Measurements from ENCODE around the gene MTG2. TPM values are rescaled to one million over a fixed set of nuclear protein-coding genes. Genes with fewer than 3 reads are reported as not detected.

MTG2 gene
- total and polyA plus RNA-seq, 4 donors: 13.0 to 28.0 (median 24.4) TPM

DNA sequence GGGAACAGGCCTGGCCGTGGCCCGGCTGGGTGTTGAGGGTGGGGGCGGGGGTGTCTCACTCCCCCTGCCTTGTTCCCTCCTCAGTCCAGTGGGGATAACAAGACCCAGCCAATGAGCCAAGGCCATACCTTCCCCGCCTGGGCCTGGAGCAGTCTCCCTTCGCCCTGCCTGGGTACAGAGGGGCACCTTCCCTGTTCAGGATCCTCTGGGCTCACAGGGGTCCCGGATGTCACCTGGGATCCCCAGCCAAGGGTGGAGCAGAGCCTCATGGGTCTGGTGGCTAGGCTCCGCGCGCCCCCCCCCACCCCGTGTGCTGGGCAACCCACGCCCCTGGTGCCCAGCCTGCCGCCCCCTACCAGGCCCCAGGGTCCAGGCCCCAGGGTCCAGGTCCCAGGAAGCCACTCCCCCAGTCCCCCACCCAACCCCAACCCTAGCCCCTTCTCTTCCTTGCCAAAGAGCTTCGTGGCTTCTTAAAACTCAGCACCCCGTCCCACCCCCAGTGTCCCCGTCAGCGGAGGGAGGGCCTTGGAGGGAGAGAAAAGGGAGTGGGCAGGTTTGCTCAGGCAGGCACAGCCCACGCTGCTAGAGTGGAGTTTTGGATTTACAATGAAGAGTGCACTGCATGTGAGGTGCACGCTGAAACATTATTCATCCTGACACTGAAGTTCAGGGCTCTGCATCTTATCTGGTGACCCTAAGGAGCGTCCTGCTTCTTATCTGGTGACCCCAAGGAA is 25.4 kb downstream of the MTG2 start:
- 81% methylated on average over 19 of the region's 19 CpGs for WGBS
- Histone ChIP-seq H3K4me1 (ENCODE audit: control insufficient read depth in 4 of 4, insufficient read depth in 4 of 4, low read length in 3 of 4) (no peaks in the 10 kb centered on the region), H3K4me3 (ENCODE audit: low read depth in 1 of 3, low read length in 3 of 3) (no peak overlapping the region), H3K27ac (ENCODE audit: low read depth in 1 of 2, low read length in 2 of 2) (no peak overlapping the region), H3K9ac (ENCODE audit: low read depth in 1 of 2, low read length in 2 of 2) (no peak overlapping the region), H3K27me3 (ENCODE audit: control insufficient read depth in 4 of 4, insufficient read depth in 4 of 4, low read length in 3 of 4) (no peaks in the 10 kb centered on the region), H3K9me3 (ENCODE audit: control insufficient read depth in 4 of 4, low read length in 3 of 4) (no peaks in the 10 kb centered on the region), H3K36me3 (ENCODE audit: control insufficient read depth in 4 of 4, insufficient read depth in 3 of 4, low read depth in 1 of 4, low read length in 3 of 4) (peaks cover 0 to 1% (median under 1%) of the 10 kb centered on the region in 4 donors)
- no peak for DNase-seq (ENCODE audit: low spot score)
- no peak for TF ChIP-seq RXRA (IDR thresholded peaks at IDR 0.05)
- no peak for TF ChIP-seq SP1 (IDR thresholded peaks at IDR 0.05)
- TF ChIP-seq, protein P1, sequence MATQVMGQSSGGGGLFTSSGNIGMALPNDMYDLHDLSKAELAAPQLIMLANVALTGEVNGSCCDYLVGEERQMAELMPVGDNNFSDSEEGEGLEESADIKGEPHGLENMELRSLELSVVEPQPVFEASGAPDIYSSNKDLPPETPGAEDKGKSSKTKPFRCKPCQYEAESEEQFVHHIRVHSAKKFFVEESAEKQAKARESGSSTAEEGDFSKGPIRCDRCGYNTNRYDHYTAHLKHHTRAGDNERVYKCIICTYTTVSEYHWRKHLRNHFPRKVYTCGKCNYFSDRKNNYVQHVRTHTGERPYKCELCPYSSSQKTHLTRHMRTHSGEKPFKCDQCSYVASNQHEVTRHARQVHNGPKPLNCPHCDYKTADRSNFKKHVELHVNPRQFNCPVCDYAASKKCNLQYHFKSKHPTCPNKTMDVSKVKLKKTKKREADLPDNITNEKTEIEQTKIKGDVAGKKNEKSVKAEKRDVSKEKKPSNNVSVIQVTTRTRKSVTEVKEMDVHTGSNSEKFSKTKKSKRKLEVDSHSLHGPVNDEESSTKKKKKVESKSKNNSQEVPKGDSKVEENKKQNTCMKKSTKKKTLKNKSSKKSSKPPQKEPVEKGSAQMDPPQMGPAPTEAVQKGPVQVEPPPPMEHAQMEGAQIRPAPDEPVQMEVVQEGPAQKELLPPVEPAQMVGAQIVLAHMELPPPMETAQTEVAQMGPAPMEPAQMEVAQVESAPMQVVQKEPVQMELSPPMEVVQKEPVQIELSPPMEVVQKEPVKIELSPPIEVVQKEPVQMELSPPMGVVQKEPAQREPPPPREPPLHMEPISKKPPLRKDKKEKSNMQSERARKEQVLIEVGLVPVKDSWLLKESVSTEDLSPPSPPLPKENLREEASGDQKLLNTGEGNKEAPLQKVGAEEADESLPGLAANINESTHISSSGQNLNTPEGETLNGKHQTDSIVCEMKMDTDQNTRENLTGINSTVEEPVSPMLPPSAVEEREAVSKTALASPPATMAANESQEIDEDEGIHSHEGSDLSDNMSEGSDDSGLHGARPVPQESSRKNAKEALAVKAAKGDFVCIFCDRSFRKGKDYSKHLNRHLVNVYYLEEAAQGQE (IDR thresholded peaks at IDR 0.05): no peak
- TF ChIP-seq RAD21 (IDR thresholded peaks at IDR 0.05): no peak
- no peak for TF ChIP-seq FOXA2 (IDR thresholded peaks at IDR 0.05)
- TF ChIP-seq, protein P2, sequence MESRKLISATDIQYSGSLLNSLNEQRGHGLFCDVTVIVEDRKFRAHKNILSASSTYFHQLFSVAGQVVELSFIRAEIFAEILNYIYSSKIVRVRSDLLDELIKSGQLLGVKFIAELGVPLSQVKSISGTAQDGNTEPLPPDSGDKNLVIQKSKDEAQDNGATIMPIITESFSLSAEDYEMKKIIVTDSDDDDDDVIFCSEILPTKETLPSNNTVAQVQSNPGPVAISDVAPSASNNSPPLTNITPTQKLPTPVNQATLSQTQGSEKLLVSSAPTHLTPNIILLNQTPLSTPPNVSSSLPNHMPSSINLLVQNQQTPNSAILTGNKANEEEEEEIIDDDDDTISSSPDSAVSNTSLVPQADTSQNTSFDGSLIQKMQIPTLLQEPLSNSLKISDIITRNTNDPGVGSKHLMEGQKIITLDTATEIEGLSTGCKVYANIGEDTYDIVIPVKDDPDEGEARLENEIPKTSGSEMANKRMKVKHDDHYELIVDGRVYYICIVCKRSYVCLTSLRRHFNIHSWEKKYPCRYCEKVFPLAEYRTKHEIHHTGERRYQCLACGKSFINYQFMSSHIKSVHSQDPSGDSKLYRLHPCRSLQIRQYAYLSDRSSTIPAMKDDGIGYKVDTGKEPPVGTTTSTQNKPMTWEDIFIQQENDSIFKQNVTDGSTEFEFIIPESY (IDR thresholded peaks at IDR 0.05): no peak
- TF ChIP-seq HNF4A (conservative IDR thresholded peaks at IDR 0.05): no peak
- TF ChIP-seq TAF1 (conservative IDR thresholded peaks at IDR 0.05): no peak
- TF ChIP-seq GABPA (IDR thresholded peaks at IDR 0.05 in 1 of 2, conservative IDR thresholded peaks at IDR 0.05 in 1 of 2): no peak
- TF ChIP-seq YY1 (IDR thresholded peaks at IDR 0.05): no peak
- TF ChIP-seq, protein P3, sequence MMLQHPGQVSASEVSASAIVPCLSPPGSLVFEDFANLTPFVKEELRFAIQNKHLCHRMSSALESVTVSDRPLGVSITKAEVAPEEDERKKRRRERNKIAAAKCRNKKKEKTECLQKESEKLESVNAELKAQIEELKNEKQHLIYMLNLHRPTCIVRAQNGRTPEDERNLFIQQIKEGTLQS (IDR thresholded peaks at IDR 0.05): no peak
- TF ChIP-seq, protein P4, sequence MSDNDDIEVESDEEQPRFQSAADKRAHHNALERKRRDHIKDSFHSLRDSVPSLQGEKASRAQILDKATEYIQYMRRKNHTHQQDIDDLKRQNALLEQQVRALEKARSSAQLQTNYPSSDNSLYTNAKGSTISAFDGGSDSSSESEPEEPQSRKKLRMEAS (IDR thresholded peaks at IDR 0.05): no peak

DNA sequence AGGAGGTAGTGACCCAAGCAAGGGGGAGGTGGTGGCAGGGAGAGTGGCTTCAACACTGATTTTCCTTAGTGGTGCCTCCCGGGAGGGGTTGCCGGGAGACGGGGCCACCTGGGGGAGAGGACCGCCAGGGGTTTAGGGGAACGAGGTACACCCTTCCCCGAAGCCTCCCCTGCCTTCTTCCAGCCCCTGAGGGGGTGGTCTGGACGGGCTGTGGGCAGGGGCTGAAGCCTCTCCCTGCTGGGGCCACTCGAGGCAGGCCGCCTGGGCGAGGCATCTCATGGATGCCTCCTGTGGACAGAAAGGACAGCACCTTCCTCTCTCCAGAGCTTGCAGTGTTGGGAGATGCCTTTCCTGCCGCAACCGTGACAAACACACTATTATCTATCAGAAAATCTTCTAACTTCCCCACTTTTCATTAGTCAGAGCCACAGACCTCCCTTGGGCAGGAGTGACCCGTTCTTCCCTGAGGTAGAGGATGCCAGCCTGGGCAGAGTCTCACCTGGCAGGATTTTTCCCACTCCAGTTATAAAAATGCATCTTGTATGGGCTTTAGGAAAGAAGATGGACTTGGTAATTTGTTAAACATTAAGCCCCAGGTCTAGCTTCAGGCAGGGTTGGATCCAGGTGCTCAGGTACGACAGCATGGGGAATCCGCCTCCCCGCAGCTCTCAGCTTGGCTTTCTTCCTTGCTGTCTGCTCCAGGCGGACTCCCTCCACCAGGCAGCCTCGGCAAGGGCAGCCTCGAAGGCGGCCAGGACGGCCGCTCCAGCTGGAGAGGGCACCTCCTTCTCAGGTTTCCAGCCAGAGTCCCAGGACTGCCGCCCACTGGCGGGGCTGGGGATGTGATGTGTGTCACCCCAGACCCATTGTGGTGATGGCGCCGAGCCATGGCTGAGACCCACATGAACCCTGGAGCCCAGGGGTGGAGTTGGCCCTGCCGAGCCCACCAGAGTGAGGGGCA is 26.2 kb downstream of the MTG2 start:
- H3K9me3 ChIP-seq (ENCODE audit: control insufficient read depth in 4 of 4, low read length in 3 of 4): no peaks in the 10 kb centered on the region
- TF ChIP-seq FOXA2 (IDR thresholded peaks at IDR 0.05) (no peak), HNF4G (IDR thresholded peaks at IDR 0.05) (no peak), GABPA (IDR thresholded peaks at IDR 0.05 in 1 of 2, conservative IDR thresholded peaks at IDR 0.05 in 1 of 2) (no peak), EGR1 (IDR thresholded peaks at IDR 0.05; ENCODE audit: low read depth in 2 of 2) (no peak), RXRA (IDR thresholded peaks at IDR 0.05) (no peak), HNF4A (conservative IDR thresholded peaks at IDR 0.05) (no peak)
- TF ChIP-seq, protein P1 (IDR thresholded peaks at IDR 0.05): no peak
- TF ChIP-seq, protein P3 (IDR thresholded peaks at IDR 0.05): no peak
- WGBS: 54% methylated on average over 27 of the region's 27 CpGs

More for the DNA sequence above, 26.2 kb downstream of the MTG2 start:
- Histone ChIP-seq H3K27me3 (ENCODE audit: control insufficient read depth in 4 of 4, insufficient read depth in 4 of 4, low read length in 3 of 4) (no peaks in the 10 kb centered on the region), H3K9ac (ENCODE audit: low read depth in 1 of 2, low read length in 2 of 2) (no peak overlapping the region), H3K36me3 (ENCODE audit: control insufficient read depth in 4 of 4, insufficient read depth in 3 of 4, low read depth in 1 of 4, low read length in 3 of 4) (no peaks in the 10 kb centered on the region), H3K4me3 (ENCODE audit: low read depth in 1 of 3, low read length in 3 of 3) (no peak overlapping the region), H3K4me1 (ENCODE audit: control insufficient read depth in 4 of 4, insufficient read depth in 4 of 4, low read length in 3 of 4) (peaks cover 0 to 2% (median 0%) of the 10 kb centered on the region in 4 donors), H3K27ac (ENCODE audit: low read depth in 1 of 2, low read length in 2 of 2) (no peak overlapping the region)
- DNase-seq (ENCODE audit: low spot score): no peak

Data from liver (tissue), 9 donors.